SKM-1 treated with dmso at 0.1 percent for 144 hours (cell line): ENCODE results near the gene LILRB3.
A peak's percentile ranks its signal among the peaks of the same experiment; 100 is the strongest.
"Not testable (repeated sequence)": the region's sequence is repeated elsewhere in the genome, so short reads cannot be mapped to it uniquely, and the experiment has no call there.

ENCODE experiments used
- DNase-seq: peaks from one replicate; lab custom pipeline; 2025; ENCODE audit not compliant: unreplicated experiment; lab: John Stamatoyannopoulos, UW

Gene LILRB3

DNA sequence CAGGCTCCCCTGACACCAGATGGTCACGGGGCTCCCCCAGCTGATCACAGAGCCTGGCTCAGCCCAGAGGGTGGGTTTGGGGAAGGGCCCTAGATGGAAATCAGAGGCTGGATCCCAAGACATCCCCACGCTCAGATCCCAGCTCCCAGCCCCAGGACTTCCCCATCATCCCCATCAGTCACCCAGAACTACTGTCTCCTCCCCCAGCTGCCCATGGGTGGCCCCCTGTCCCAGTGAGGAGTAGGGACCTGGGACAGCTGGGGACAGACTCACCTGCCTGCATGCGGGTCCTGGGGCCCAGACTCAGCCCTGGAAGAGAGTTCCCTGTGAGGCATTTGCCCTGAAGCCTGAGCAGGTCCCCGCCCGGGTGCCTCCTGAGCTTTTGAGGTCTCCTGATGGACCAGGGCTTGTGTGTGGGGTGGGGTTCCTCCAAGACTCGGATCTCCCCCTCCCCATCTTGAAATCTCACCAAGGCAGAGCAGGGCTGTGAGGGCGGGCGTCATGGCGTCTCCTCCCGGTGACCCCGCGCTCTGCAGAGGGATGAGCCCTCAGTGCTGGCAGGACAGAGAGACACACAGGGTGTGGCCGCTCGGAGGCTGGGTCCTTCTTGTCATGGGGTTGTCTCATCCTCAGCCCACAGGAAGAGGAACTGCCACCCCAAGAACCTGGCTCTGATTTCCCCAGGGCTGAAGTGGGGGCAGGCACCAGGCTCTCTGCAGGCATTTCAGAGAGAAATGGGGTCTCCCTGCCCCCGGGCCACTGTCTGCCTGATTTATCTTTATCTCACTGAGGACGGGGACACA, at the start of gene LILRB3:
TSS of gene LILRB3 (minus strand) at position 534 of the 803 bp plus-strand sequence. CDS start at position 503, 31 bp downstream.
- DNase-seq, result not testable (repeated sequence)

DNA sequence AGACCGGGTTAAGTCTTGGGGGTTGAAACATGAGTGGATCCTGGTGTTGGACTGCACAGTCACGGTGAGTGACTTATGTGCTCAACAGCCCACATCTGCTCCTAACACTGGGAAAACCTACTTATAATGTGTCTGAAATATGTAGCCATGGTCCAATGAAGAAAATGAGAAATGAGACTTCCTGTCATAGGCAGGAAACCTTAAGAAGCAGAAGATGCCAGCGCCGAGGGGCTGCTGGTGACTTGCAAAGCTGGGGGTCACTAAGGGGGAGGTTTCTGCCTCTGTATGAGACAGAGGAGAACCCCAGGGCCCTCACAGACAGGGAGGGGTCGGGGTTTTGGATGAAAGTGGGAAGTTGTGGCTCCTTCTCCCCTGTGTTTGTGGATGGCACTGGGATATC, 49.4 kb upstream of the LILRB3 start:
- not testable (repeated sequence) for DNase-seq

DNA sequence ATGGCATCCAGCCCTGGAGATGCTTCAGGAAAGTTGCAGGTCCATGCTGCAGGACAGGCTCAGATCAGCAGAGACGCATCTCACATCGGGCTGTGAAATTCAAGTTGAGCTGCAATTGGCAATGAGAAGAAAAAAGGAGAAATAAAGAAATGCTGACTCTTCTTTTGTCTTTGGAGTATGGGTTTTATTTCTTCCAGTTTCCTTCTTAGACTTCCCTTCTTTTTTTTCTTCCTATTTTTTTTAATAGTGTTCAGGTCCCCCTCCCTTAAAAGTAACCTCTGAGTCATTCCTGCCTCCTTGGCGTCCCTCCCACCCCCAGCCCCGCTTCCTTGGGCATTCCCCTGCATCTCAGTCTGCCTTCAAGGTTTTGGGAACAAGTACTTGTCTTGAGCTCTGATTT, 48.8 kb upstream of the LILRB3 start:
- not testable (repeated sequence) for DNase-seq

DNA sequence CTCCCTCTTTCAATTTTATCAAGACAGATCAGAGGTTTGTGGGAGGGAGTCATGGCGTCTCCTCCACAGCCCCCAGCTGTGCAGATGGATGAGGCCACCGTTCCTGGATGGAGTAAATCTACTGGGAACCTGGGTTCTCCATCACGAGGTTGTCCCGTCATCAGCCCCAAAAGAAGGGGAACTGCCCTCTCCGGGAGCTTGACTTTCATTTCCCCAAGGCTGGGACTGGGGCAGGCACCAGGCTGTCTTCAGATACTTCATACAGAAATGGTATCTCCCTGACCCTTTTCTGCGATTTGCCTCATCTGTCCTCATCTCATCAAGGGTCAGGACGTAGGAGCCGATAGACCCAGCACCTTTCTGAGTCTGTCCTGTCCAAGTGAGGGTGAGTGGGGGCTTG, 48.3 kb upstream of the LILRB3 start:
- no peak for DNase-seq

DNA sequence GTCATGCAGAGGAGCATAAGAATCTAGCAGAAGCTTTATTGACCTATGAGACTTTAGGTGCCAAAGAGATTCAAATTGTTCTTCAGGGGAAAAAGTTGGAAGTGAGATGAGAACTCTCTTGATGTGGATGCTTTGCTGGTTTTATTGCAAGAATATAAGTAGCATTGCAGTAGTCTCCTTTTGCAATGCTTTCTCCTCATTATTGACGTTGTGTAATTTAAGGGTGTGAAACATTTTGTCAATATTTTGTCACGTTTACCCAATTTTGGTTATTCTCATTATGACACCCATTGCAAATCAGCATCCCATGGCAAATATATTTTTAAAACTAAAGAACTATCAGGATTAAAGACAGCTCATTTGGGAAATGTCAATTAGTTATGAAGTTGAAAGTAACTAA, 46.1 kb upstream of the LILRB3 start:
- DNase-seq, result no peak

DNA sequence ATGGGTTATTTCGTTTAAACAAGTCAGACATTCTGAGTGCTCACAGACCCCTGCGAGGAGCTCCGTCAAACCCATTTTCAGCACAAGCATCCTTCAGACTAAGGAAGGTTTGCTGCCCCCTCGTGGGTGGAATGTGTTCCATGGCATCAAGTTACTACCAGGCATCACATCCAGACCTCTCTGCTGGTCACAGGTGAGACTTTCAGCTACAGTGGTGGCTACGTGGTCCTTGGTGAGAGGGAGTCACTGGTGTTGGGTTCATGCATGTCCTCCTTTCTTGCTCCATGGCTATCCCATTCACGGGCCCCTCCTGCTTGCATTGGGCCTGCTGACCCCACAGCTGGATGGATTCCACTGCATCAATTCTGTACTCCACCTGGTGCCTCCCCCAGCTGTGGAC, 43.3 kb upstream of the LILRB3 start:
- DNase-seq, result peak; percentile 3

DNA sequence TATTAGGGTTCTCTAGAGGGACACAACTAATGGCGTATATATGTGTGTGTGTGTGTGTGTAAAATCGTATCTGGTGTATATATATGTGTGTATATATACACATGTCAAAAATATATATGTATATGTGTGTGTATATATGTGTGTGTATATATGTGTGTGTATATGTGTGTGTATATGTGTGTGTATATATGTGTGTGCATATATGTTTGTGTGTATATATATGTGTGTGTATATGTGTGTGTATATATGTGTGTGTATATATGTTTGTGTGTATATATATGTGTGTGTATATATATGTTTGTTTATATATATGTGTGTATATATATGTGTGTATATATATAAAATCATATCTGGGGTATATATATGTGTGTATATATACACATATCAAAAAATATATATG, 39.7 kb upstream of the LILRB3 start:
- no peak for DNase-seq

DNA sequence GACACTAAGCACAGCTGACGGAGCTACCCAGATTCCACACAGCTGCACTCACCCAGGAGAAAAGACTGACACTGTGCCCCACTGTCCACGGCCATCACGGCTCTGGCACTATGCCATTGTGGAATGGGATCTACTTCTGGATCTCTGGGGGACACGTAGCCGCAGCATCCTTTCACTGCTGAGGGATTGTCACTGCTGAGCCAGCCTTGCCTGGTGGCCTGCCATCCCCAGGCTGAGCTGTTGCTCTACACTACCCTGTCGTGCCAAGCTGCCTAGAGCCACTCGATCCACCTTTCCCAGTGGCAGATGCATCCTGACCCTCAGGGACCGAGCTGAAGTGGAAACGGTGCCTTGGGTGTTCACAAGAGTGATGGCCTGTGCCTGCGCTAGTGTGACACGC, 39.3 kb upstream of the LILRB3 start:
- no peak for DNase-seq

DNA sequence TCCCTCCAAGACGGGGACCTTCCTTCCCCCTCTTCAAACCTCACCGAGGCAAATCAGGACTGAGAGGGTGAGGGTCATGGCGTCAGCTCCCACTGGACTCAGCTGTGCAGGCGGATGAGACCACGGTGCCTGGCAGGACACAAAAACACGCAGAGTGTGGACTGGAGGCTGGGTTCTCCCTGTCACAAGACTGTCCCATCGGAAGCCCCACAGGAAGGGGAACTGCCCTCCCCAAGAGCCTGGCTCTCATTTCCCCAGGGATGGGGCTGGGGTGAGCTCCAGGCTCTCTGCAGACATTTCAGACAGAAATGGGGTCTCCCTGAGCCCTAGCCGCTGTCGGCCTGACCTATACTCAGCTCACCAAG, 34.3 kb upstream of the LILRB3 start, which contains the start of gene LILRB5:
TSS of gene LILRB5 (minus strand) at position 158 of the 365 bp plus-strand sequence. CDS start at position 78, 80 bp downstream.
- DNase-seq, result no peak

DNA sequence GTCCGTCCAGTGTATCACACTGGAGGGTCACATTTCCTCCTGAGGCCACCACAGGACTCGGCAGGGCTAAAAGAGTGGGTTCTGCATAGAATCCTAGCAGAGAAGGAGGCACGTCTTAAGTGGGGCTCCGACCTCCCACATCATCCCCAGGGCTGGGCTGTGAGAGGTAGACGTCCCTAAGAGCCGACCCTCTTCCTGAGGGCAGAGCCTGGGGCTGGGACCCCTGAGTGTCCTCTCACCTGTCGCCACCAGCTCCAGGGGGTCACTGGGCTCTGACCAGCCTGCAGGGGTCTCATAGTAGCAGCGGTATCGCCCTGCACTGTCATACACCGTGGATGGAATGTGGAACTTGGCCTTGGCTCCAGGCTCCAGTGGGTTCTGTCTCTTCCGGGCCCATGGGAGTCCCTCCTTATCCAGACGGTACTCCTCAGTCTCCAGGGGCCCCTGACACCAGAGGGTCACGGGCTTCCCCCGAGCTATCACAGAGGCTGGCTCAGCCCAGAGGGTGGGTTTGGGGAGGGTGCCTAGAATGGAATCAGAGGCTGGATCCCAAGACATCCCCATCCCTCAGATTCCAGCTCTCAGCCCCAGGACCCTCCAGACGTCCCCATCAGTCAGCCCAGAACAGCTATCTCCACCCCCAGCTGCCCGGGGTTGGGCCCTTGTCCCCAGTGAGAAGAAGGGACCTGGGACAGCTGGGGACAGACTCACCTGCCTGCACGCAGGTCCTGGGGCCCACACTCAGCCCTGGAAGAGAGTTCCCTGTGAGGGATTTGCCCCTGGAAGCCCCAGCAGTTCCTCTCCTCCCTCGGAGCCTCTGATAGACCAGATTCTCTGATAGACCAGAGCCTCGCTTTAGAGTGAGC, 33.7 kb upstream of the LILRB3 start:
- no peak for DNase-seq

DNA sequence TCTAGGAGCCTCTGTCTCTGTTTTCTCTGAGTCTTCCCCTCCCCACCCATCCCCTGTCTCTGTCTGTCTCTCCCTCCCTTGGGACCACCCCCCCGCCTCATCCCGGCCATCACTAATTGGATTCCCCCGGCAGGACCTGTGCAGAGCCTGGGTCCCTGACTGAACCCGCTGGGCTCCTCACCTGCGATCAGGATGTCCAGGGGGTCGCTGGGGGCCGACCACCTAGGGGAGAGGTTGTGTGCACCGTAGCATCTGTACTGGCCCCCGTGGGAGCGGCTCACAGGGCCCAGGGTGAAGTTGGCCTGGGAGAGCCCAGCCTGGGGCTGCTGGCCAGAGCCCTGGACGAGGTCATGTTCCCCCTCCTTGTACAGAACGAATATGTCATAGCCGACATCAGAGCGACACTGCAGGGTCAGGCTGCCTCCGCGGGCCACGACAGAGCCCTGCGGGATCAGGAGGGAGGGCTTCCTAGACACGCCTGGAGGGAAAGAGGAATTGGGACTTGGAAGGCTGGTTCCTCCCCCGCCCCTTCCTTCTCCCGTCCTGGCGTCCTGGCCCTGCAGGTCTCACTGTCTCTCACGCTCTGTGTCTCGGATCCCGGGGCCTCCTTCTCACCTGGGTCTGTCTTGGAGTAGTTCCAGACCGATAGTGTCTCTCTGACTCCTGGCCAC, 32.4 kb upstream of the LILRB3 start:
- DNase-seq, result no peak

DNA sequence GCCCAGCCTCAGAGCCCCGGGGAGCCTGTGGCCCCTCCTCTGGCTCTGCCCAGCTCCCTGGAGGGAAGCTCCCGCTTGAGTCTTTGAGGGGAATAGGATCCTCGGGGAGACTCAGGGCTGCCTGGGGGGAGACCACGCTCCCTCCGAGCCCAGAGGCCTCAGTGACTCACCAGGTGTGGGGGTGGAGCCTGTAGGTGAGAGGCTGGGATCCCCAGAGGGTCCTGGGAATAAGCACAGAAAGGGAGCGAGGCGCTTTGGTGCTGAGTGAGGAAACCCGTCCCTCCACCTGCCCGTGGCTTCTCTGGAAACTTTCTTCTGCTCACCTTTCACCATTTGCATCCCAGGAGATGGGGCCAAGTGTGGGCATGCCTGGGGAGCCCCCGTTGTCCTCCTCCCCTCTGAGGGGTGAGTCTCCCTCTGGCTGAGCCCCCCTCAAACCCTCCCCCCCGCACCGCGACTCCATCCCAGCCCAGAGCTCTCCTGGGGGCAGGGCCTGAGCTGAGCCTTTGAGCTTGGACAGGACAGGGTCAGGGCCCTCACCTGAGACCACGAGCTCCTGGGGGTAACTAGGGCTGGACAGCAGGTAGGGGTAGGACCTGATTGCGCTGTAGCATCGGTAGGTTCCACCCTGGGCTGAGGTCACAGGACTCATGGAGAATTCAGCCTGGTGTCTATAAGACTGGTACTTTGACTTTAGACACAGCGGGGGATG, 31.5 kb upstream of the LILRB3 start:
- no peak for DNase-seq

DNA sequence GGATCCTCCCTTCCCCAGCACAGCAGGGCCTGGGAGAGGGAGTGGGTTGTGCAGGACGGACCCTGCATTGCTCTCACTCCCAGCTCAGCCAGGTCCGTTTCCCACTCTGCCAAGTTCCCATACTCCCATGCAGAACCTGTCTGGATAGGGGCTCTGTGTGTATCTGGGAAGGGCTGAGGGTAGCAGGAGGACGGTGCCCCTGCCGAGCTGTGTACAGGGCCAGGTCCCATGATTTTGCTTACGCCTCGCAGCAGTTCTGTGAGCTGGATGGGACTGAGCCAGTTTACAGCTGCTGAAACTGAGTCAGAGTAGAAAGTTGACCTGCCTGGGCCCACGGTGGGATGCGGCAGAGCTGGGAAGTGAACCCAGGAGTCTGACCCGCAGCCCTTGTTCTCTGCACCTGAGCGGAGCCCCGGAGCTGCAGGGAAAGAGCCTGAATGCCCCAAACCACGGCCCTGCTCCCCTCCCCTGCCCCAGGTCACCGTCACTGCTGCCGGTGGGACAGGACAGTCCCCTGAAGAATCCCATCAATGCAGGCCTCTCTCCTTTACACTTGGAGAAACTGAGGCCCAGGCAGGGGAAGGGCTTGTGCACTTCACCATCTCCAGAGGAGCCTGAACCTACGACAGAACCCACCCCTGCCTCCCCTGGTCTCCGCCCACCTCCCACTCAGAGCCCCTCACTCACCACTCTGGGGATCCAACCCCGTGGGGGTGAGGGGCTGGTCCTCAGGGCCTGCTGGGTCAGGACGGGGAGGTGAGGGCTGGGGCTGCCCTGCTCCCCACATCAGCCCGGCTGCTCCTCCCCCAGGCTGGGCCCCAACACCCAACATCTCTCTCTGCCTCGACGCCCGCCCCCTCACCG, 30.8 kb upstream of the LILRB3 start:
- no peak for DNase-seq

DNA sequence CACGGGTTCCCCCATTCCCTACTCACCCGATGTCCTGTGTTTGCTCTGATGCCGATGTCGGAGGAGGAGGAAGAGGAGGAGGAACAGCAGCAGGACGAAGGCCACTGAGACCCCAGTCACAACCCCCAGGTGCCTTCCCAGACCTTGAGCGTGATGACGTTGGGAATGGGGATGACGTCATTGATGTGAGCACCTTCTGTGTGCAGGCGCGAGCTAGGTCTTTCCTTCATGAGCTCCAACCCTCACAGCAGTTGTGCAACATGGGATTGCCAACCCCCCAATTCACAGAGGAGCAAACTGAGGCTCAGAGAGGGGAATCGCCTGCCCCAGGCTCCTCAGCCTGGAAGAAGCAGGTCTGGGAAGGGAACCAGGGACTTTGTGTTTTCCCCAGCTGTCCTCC, 30.0 kb upstream of the LILRB3 start:
- DNase-seq, result no peak

DNA sequence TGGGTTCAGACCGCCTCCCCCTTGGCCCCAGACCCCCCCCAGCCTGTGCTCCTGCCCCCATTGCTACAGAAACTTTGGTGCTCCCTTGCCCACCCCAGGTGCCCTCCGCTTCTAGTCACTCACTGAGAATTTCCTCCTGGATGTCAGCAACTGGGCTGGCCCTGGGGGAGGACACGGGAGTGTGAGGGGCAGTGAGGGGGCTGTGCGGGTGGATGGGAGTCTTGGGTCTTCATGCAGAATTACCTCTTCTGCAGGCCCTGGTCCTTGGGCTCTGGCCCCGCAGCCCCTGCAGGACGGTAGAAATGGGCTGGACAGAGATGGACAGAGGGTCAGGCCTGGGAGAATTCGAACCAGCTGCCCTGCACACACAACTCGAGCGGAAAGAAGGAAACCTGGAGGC, 29.4 kb upstream of the LILRB3 start:
- no peak for DNase-seq

DNA sequence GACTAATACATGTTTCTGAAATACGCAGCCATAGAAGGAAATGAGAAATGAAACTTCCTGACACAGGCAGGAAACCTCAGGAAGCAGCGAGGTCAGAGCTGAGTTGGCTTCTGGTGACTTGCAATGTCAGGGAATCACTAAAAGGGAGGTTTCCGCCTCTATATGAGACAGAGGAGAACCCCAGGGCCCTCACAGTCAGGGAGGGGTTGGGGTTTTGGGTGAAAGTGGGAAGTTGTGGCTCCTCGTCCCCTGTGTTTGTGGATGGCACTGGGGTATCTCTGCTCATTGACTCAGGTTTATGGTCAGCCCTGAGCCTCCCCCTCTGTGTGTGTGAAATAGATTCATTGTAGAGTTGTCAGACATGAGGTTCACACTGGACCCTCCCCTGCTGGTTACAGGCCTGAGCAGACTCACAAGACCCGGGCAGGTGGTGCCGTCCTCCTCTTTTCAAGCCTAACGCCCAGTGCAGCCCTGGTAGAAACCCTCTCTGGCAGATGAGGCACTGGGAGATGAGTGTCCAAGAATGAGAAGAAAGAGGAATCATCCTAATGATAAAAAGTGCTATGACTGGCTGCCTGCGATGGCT, 25.3 kb upstream of the LILRB3 start:
- peak; percentile 23 for DNase-seq

DNA sequence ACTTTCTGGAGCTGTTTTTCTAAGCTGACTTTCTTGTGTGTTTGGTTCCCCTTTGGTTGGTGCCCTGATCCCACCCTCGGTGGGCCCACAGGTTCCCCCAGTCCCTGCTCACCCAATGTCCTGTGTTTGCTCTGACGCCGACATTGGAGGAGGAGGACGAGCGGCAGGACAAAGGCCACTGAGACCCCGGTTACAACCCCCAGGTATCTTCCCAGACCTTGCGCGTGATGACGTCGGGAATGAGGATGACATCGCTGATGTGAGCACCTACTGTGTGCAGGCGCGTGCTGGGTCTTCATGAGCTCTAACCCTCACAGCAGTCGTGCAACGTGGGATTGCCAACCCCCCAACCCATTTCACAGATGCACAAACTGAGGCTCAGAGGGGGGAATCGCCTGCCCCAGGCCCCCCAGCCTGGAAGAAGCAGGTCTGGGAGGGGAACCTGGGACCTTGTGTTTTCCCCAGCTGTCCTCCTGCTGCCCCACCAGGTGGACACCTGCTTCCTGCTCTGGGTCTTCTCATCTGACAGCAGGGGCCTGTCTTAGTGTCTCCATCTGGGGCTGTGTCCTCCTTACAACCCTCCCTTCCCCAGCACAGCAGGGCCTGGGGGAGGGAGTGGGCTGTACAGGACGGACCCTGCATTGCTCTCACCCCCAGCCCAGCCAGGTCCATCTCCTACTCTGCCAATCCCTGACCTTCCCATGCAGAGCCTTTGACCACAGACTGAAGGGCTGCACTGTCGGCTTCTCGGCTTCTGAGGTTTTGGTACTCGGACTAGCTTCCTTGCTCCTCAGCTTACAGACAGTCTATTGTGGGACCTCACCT, 24.5 kb upstream of the LILRB3 start:
- DNase-seq, result no peak

DNA sequence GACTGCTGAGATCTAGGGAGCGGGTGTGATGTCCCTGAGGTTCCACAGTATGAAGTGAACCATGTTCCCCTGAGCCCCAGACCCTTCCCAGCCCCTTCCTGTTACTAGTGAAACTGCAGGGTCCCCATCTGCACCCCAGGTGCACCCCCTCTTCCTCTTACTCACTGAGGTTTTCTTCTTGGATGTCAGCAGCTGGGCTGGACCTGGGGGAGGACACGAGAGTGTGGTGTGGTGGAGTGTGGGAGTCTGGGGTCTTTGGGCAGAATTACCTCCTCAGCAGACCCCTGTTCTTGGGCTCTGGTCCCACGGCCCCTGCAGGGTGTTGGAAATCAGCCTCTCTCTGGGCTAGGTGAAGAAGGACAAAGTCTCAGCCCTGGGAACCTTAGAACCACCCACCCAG, 23.1 kb upstream of the LILRB3 start:
- DNase-seq, result no peak

DNA sequence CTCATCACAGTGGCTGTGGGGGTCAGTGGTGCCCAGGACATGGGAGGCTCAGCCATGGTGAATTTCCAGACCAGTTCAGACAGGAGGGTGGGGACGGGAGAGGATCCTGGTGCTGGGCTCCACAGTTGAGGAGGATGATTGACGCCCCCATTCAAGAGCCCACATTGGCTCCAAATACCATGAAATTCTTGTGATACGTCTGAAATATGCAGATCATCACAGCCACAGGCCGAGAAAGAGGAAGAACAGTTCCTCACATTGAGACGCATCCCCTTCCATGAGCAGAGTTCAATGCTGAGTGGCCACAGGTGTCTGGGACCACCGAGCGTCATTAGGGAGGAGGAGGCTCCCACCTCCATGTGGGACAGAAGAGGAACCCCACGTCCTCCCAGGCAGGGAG, 21.0 kb upstream of the LILRB3 start:
- DNase-seq, result not testable (repeated sequence)
